ENCODE measurements around the gene OR4F17. TPM values are rescaled to one million over a fixed set of nuclear protein-coding genes. Genes with fewer than 3 reads are reported as not detected.
"Not testable (repeated sequence)": the region's sequence is repeated elsewhere in the genome, so short reads cannot be mapped to it uniquely, and the experiment has no call there.

The OR4F17 gene
- not detected for polyA plus RNA-seq (ENCODE audit: insufficient read length in 3 of 3)

- not testable (repeated sequence) for DNase-seq (ENCODE audit: low read depth in 3 of 3, low spot score in 2 of 3)
Measured at GRCh38 chr19:106804-107203, at the start of gene OR4F17. OR4F17 (plus strand) TSS chr19:107104; CDS start chr19:110679, 3,575 bp downstream.

- DNase-seq (ENCODE audit: low read depth in 3 of 3, low spot score in 2 of 3), result not testable (repeated sequence)
Measured at GRCh38 chr19:70793-71192, 36.1 kb upstream of the OR4F17 start.

- DNase-seq (ENCODE audit: low read depth in 3 of 3, low spot score in 2 of 3), result not testable (repeated sequence)
Measured at GRCh38 chr19:82864-83263, 24.0 kb upstream of the OR4F17 start.

- DNase-seq (ENCODE audit: low read depth in 3 of 3, low spot score in 2 of 3), result not testable (repeated sequence)
Measured at GRCh38 chr19:83626-84025, 23.3 kb upstream of the OR4F17 start.

GRCh38 chr19:90678-91077 is 16.2 kb upstream of the OR4F17 start:
- DNase-seq (ENCODE audit: low read depth in 3 of 3, low spot score in 2 of 3), result not testable (repeated sequence)

GRCh38 chr19:94794-95193 is 12.1 kb upstream of the OR4F17 start:
- not testable (repeated sequence) for DNase-seq (ENCODE audit: low read depth in 3 of 3, low spot score in 2 of 3)

GRCh38 chr19:97647-98046 is 9.3 kb upstream of the OR4F17 start:
- not testable (repeated sequence) for DNase-seq (ENCODE audit: low read depth in 3 of 3, low spot score in 2 of 3)

- not testable (repeated sequence) for DNase-seq (ENCODE audit: low read depth in 3 of 3, low spot score in 2 of 3)
Measured at GRCh38 chr19:120443-121140, 13.7 kb downstream of the OR4F17 start.

Other genes with a start within 250 kb of the OR4F17 start
- gene PLPP2, start 184.3 kb downstream of the OR4F17 start, polyA plus RNA-seq (ENCODE audit: insufficient read length in 3 of 3), result 1 to 10 TPM; 2.3 to 3.0 (median 2.7) TPM
- 10 to 100 TPM; 19.5 to 24.0 (median 22.0) TPM for gene MIER2, start 237.7 kb downstream of the OR4F17 start, polyA plus RNA-seq (ENCODE audit: insufficient read length in 3 of 3)